HEK293 (cell line): ENCODE data around the gene TAAR9.

Source experiments
- CTCF ChIA-PET: fragments of 350-600 bp; formaldehyde crosslinking; extraction: SDS; loops from one replicate; lab custom pipeline; 2021; ENCODE audit warnings: antibody characterized with exemption; lab: Yijun Ruan, JAX
- POLR2A ChIA-PET: fragments of 300-600 bp; formaldehyde crosslinking; extraction: SDS; loops from one replicate; lab custom pipeline; 2020; ENCODE audit warnings: antibody characterized with exemption, inconsistent platforms; lab: Yijun Ruan, JAX
- H3K27ac ChIP-seq: fragments of 200-500 bp; sonication (Bioruptor generic); 2 replicates; pipeline ENCODE4 v1.5.1; 2014; ENCODE audit warnings: low read depth, low read length, control low read depth, inconsistent platforms; ENCODE audit errors: extremely low read depth
- H3K36me3 ChIP-seq, 2 experiments: fragments of 200-500 bp in 1 of 2; sonication (Bioruptor generic) in 1 of 2; 1 replicate in 1 of 2; 2 replicates in 1 of 2; pipeline ENCODE4 v1.5.1; 2014 to 2017; ENCODE audit warnings: inconsistent platforms in 2 of 2, low read length in 2 of 2; ENCODE audit not compliant: control insufficient read depth in 2 of 2, insufficient read depth in 1 of 2
- H3K4me1 ChIP-seq: fragments of 200-500 bp; sonication (Bioruptor generic); 2 replicates; pipeline ENCODE4 v1.5.1; 2014; ENCODE audit warnings: mild to moderate bottlenecking, low read length, inconsistent platforms; ENCODE audit not compliant: control insufficient read depth, insufficient read depth
- H3K4me3 ChIP-seq: 2 replicates; pipeline ENCODE4 v1.5.1; 2011; ENCODE audit warnings: low read depth, mild to moderate bottlenecking, control low read depth, low read length, moderate library complexity
- H3K9me3 ChIP-seq: fragments of 200-500 bp; sonication (Bioruptor generic); 2 replicates; pipeline ENCODE4 v1.5.1; 2014; ENCODE audit warnings: low read depth, low read length, inconsistent platforms; ENCODE audit not compliant: control insufficient read depth, insufficient read depth
- EGR2 ChIP-seq: fragments of 450-650 bp; formaldehyde crosslinking; IDR thresholded peaks from 2 replicates; pipeline ENCODE4 v1.5.1; 2016; ENCODE audit warnings: low read depth, missing biosample characterization, missing genetic modification characterization
- FEZF1 ChIP-seq: fragments of 450-650 bp; formaldehyde crosslinking; IDR thresholded peaks from 2 replicates; pipeline ENCODE4 v1.5.1; 2016; ENCODE audit warnings: missing biosample characterization, missing genetic modification characterization
- GLI2 ChIP-seq: fragments of 450-650 bp; formaldehyde crosslinking; IDR thresholded peaks from 2 replicates; pipeline ENCODE4; 2017; ENCODE audit warnings: missing biosample characterization, missing genetic modification characterization, low read depth, borderline replicate concordance
- KLF1 ChIP-seq: fragments of 450-650 bp; formaldehyde crosslinking; IDR thresholded peaks from 2 replicates; pipeline ENCODE4 v1.5.1; 2016; ENCODE audit warnings: missing biosample characterization, missing genetic modification characterization
- REPIN1 ChIP-seq: fragments of 450-650 bp; formaldehyde crosslinking; IDR thresholded peaks from 2 replicates; pipeline ENCODE4 v1.5.1; 2017; ENCODE audit warnings: missing biosample characterization, missing genetic modification characterization, low read depth
- SCRT1 ChIP-seq: fragments of 450-650 bp; formaldehyde crosslinking; IDR thresholded peaks from 2 replicates; pipeline ENCODE4 v1.5.1; 2016; ENCODE audit warnings: missing biosample characterization, missing genetic modification characterization, borderline replicate concordance
- SCRT2 ChIP-seq: fragments of 450-650 bp; formaldehyde crosslinking; IDR thresholded peaks from 2 replicates; pipeline ENCODE4 v1.5.1; 2016; ENCODE audit warnings: missing biosample characterization, missing genetic modification characterization
- ZBTB21 ChIP-seq: fragments of 450-650 bp; formaldehyde crosslinking; IDR thresholded peaks from 2 replicates; pipeline ENCODE4 v1.5.1; 2017; ENCODE audit warnings: missing biosample characterization, missing genetic modification characterization
- ZEB2 ChIP-seq: fragments of 450-650 bp; formaldehyde crosslinking; IDR thresholded peaks from 2 replicates; pipeline ENCODE4 v1.5.1; 2016; ENCODE audit warnings: missing biosample characterization, missing genetic modification characterization
- ZFP41 ChIP-seq: fragments of 450-650 bp; formaldehyde crosslinking; IDR thresholded peaks from 2 replicates; pipeline ENCODE4 v1.5.1; 2016; ENCODE audit warnings: missing biosample characterization, missing genetic modification characterization, borderline replicate concordance
- ZNF112 ChIP-seq: fragments of 450-650 bp; formaldehyde crosslinking; IDR thresholded peaks from 2 replicates; pipeline ENCODE4 v1.5.0; 2017; ENCODE audit warnings: missing biosample characterization, missing genetic modification characterization
- ZNF214 ChIP-seq: fragments of 450-650 bp; formaldehyde crosslinking; IDR thresholded peaks from 2 replicates; pipeline ENCODE4 v1.5.1; 2017; ENCODE audit warnings: missing biosample characterization, mild to moderate bottlenecking, missing genetic modification characterization, borderline replicate concordance
- ZNF221 ChIP-seq: fragments of 450-650 bp; formaldehyde crosslinking; IDR thresholded peaks from 2 replicates; pipeline ENCODE4 v1.5.1; 2017; ENCODE audit warnings: missing biosample characterization, missing genetic modification characterization, borderline replicate concordance
- ZNF354C ChIP-seq: fragments of 450-650 bp; formaldehyde crosslinking; IDR thresholded peaks from 2 replicates; pipeline ENCODE4 v1.5.1; 2016; ENCODE audit warnings: missing biosample characterization, missing genetic modification characterization, low read depth, borderline replicate concordance
- ZNF394 ChIP-seq: fragments of 450-650 bp; formaldehyde crosslinking; IDR thresholded peaks from 2 replicates; pipeline ENCODE4 v1.5.1; 2016; ENCODE audit warnings: missing biosample characterization, missing genetic modification characterization, mild to moderate bottlenecking, moderate library complexity, borderline replicate concordance
- ZNF449 ChIP-seq: fragments of 450-650 bp; formaldehyde crosslinking; IDR thresholded peaks from 2 replicates; pipeline ENCODE4 v1.5.1; 2017; ENCODE audit warnings: missing biosample characterization, mild to moderate bottlenecking, missing genetic modification characterization, moderate library complexity
- ZNF473 ChIP-seq: fragments of 450-650 bp; formaldehyde crosslinking; IDR thresholded peaks from 2 replicates; pipeline ENCODE4 v1.5.1; 2017; ENCODE audit warnings: missing biosample characterization, missing genetic modification characterization
- ZNF488 ChIP-seq: fragments of 450-650 bp; formaldehyde crosslinking; IDR thresholded peaks from 2 replicates; pipeline ENCODE4 v1.5.1; 2016; ENCODE audit warnings: missing biosample characterization, missing genetic modification characterization
- ZNF510 ChIP-seq: fragments of 450-650 bp; formaldehyde crosslinking; IDR thresholded peaks from 2 replicates; pipeline ENCODE4 v1.5.1; 2018; ENCODE audit warnings: mild to moderate bottlenecking, missing genetic modification characterization, missing biosample characterization; ENCODE audit not compliant: insufficient replicate concordance
- ZNF571 ChIP-seq: fragments of 450-650 bp; formaldehyde crosslinking; IDR thresholded peaks from 2 replicates; pipeline ENCODE4 v1.5.0; 2017; ENCODE audit warnings: missing biosample characterization, missing genetic modification characterization
- ZNF664 ChIP-seq: fragments of 450-650 bp; formaldehyde crosslinking; IDR thresholded peaks from 2 replicates; pipeline ENCODE4 v1.5.1; 2016; ENCODE audit warnings: missing biosample characterization, missing genetic modification characterization
- ZNF776 ChIP-seq: fragments of 450-650 bp; formaldehyde crosslinking; IDR thresholded peaks from 2 replicates; pipeline ENCODE4 v1.5.0; 2017; ENCODE audit warnings: missing biosample characterization, missing genetic modification characterization, borderline replicate concordance

Gene TAAR9

GRCh38 chr6:132504757-132505156 is 33.3 kb upstream of the TAAR9 start:
- Histone ChIP-seq H3K27ac (no peak overlapping the region), H3K4me3 (no peak overlapping the region), H3K36me3 (peaks cover 11 to 52% of the 10 kb centered on the region in 2 experiments), H3K9me3 (no peaks in the 10 kb centered on the region), H3K4me1 (no peaks in the 10 kb centered on the region)
- TF ChIP-seq ZNF776 (no peak), KLF1 (tag by site-specific recombination) (no peak), EGR2 (tag by site-specific recombination) (no peak), ZNF488 (tag by site-specific recombination) (no peak), ZNF354C (tag by site-specific recombination) (no peak), ZNF510 (tag by site-specific recombination) (no peak), ZNF112 (tag by site-specific recombination) (no peak), ZNF571 (no peak), REPIN1 (tag by site-specific recombination) (no peak), ZBTB21 (no peak), ZNF473 (tag by site-specific recombination) (no peak), ZNF221 (tag by site-specific recombination) (no peak), ZNF214 (tag by site-specific recombination) (no peak), SCRT2 (tag by site-specific recombination) (no peak), FEZF1 (tag by site-specific recombination) (no peak), ZNF664 (tag by site-specific recombination) (no peak), ZEB2 (tag by site-specific recombination) (no peak)
- POLR2A ChIA-PET = no interaction called here
- CTCF ChIA-PET = interaction anchor here (1.0 kb wide), 1 partner anchor 225 kb away, joined by 3 read pairs; no protein-coding TSS in a partner anchor

- ChIA-PET CTCF (interaction anchor here (1.0 kb wide), 1 partner anchor 226 kb away, joined by 3 read pairs; no protein-coding TSS in a partner anchor), POLR2A (no interaction called here)
- H3K9me3 ChIP-seq = no peaks in the 10 kb centered on the region
- H3K27ac ChIP-seq = no peak overlapping the region
- no peaks in the 10 kb centered on the region for H3K4me1 ChIP-seq
- TF ChIP-seq SCRT1 (tag by site-specific recombination) = no peak
- TF ChIP-seq ZFP41 (tag by site-specific recombination) = no peak
- no peak for TF ChIP-seq ZNF394 (tag by site-specific recombination)
- TF ChIP-seq ZNF449 (tag by site-specific recombination) = no peak
- no peak for TF ChIP-seq GLI2 (tag by site-specific recombination)
- TF ChIP-seq ZNF664 (tag by site-specific recombination) = no peak
- H3K4me3 ChIP-seq = no peak overlapping the region
- H3K36me3 ChIP-seq = peaks cover 11 to 48% of the 10 kb centered on the region in 2 experiments
Measured at GRCh38 chr6:132505158-132505557, 32.9 kb upstream of the TAAR9 start.
